HG03354 (cell line): ENCODE measurements around the gene POFUT2.
"Not testable (repeated sequence)": the region's sequence is repeated elsewhere in the genome, so short reads cannot be mapped to it uniquely, and the experiment has no call there.

ENCODE experiments used
- ATAC-seq: cut with Tn5 transposase; IDR thresholded peaks from one replicate; pipeline ENCODE4 v1.9.1; 2021; ENCODE audit warnings: mild to moderate bottlenecking; ENCODE audit not compliant: unreplicated experiment, poor library complexity, severe bottlenecking

The POFUT2 gene

GRCh38 chr21:45313015-45313414 is 25.3 kb upstream of the POFUT2 start:
- no peak for ATAC-seq

GRCh38 chr21:45312296-45312695 is 24.6 kb upstream of the POFUT2 start:
- ATAC-seq: no peak

- no peak for ATAC-seq
Measured at GRCh38 chr21:45310459-45310858, 22.8 kb upstream of the POFUT2 start.

GRCh38 chr21:45309987-45310381 is 22.3 kb upstream of the POFUT2 start:
- ATAC-seq: no peak

GRCh38 chr21:45309069-45309986 is 21.6 kb upstream of the POFUT2 start:
- ATAC-seq: no peak

GRCh38 chr21:45308194-45309068 is 20.7 kb upstream of the POFUT2 start:
- ATAC-seq: no peak

GRCh38 chr21:45307597-45308158 is 20.0 kb upstream of the POFUT2 start:
- ATAC-seq: not testable (repeated sequence)

DNA sequence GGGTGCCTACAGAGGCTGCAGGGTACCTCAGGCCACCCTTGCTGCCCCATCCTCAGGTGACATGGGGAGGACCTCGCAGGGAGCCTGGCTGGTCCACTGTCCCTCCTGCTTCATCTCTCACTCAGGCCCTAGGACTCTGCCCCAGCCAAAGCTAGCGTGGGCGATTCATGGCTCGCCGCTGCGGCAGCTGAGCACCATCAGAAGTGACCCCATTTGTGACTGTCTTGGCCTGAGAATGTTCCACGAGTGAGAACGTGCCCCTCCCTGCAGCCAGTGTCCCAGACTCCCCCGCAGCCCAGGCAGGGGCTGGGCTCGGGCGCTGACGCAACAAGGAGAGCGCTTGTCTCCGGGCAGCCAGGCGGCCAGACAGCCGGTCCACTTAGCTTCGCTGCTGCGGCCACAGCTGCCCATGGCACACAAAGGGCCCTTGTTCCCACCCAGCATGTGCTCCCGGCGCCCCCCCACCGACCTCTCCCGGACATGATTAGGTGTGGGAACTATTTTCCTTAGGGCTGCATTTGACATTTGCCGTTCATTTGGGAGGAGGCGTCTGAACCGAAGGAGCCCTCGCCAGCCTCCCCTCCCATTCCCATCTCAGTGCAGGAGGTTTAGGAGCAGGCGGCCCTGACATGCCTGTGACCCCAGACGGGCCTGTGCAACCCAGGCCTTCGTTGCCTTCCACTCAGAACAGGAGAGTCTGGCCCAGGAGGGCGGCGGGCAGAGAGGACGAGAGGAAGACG is 19.3 kb upstream of the POFUT2 start:
- no peak for ATAC-seq

DNA sequence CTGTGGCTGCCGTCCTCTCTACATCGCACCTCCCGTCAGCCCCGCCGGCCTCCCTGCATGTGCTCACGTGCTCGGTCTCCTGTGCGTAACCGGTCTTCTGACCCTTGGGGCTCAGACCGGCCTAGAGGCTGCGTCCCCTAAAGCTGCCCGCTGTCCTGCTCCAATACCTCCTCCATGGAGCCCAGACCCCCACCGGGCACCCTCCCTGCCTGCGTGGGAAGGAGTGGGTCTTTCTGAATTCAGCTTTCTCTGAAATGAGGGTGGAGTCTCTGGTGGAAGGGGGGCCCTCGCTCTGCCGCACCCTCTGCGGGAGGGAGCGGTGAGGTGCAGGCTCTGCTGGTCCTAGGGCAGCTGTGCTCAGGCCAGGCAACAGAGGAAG is 18.7 kb upstream of the POFUT2 start:
- no peak for ATAC-seq

- no peak for ATAC-seq
Measured at GRCh38 chr21:45305836-45306235, 18.1 kb upstream of the POFUT2 start.

DNA sequence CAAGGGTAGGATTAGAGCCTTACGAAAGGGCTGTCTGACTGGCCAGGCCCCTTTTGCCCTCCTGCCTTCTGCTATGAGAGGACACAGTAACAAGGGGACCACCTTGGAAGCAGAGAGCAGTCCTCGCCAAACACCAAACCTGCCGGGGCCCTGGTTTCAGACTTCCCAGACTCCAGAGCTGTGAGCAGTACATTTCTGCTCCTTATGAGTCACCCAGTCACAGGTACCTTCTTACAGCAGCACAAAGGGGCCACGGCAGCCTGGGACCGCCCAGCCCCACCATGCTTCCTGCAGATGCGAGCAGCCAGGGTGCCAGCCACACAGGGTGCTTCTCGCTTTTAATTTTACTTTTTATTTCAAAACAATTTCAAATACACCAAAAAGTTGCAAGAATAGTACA is 17.2 kb upstream of the POFUT2 start:
- no peak for ATAC-seq

- ATAC-seq: no peak
Measured at GRCh38 chr21:45304476-45304830, 16.8 kb upstream of the POFUT2 start.

GRCh38 chr21:45303751-45304475 is 16.2 kb upstream of the POFUT2 start:
- ATAC-seq: no peak

GRCh38 chr21:45303091-45303615 is 15.5 kb upstream of the POFUT2 start:
- no peak for ATAC-seq

GRCh38 chr21:45302082-45303061 is 14.7 kb upstream of the POFUT2 start:
- ATAC-seq: no peak

GRCh38 chr21:45301521-45302081 is 13.9 kb upstream of the POFUT2 start:
- ATAC-seq: no peak

GRCh38 chr21:45300786-45301520 is 13.3 kb upstream of the POFUT2 start:
- no peak for ATAC-seq
